CD4-positive, alpha-beta T cell treated with Interleukin-4 for 4 hours (primary cell): ENCODE data around the gene ERFL.

Experiments used
- DNase-seq: peaks from one replicate; pipeline ENCODE4 v3.0.0-alpha.2; 2020

ERFL gene

GRCh38 chr19:41912899-41913537 is 15.2 kb downstream of the ERFL start:
- no peak for DNase-seq

- no peak for DNase-seq
Measured at GRCh38 chr19:41911889-41912731, 16.1 kb downstream of the ERFL start.

- DNase-seq = no peak
Measured at GRCh38 chr19:41910992-41911888, 17.0 kb downstream of the ERFL start.

GRCh38 chr19:41910240-41910991 is 17.8 kb downstream of the ERFL start:
- DNase-seq = no peak

- no peak for DNase-seq
Measured at GRCh38 chr19:41909706-41910105, 18.5 kb downstream of the ERFL start.

GRCh38 chr19:41908724-41909464 is 19.4 kb downstream of the ERFL start:
- no peak for DNase-seq

- DNase-seq = no peak
Measured at GRCh38 chr19:41907994-41908615, 20.1 kb downstream of the ERFL start.

GRCh38 chr19:41906916-41907680 is 21.2 kb downstream of the ERFL start:
- no peak for DNase-seq

- DNase-seq = no peak
Measured at GRCh38 chr19:41906271-41906670, 22.0 kb downstream of the ERFL start.

- DNase-seq = no peak
Measured at GRCh38 chr19:41905273-41906002, 22.8 kb downstream of the ERFL start.

- no peak for DNase-seq
Measured at GRCh38 chr19:41904118-41904870, 24.0 kb downstream of the ERFL start.

GRCh38 chr19:41903193-41903953 is 24.9 kb downstream of the ERFL start:
- DNase-seq = no peak

- DNase-seq = no peak
Measured at GRCh38 chr19:41902594-41902993, 25.7 kb downstream of the ERFL start.

- DNase-seq = no peak
Measured at GRCh38 chr19:41901707-41902360, 26.4 kb downstream of the ERFL start.

GRCh38 chr19:41898235-41898634 is 30.0 kb downstream of the ERFL start:
- no peak for DNase-seq

- DNase-seq = no peak
Measured at GRCh38 chr19:41897820-41898219, 30.4 kb downstream of the ERFL start.

- DNase-seq = no peak
Measured at GRCh38 chr19:41897181-41897580, 31.1 kb downstream of the ERFL start.

GRCh38 chr19:41896581-41896942 is 31.7 kb downstream of the ERFL start:
- DNase-seq = no peak
